COLO829 (cell line): ENCODE results near the gene HOXD8.

Experiments
- DNase-seq: peaks from one replicate; pipeline ENCODE4 v3.0.0; 2012; ENCODE audit warnings: low spot score

The HOXD8 gene

GRCh38 chr2:176130957-176131847 is 1.7 kb downstream of the HOXD8 start:
- DNase-seq = no peak

- DNase-seq = no peak
Measured at GRCh38 chr2:176131848-176132158, 2.3 kb downstream of the HOXD8 start.

GRCh38 chr2:176132205-176133171 is 3.0 kb downstream of the HOXD8 start:
- no peak for DNase-seq

- no peak for DNase-seq
Measured at GRCh38 chr2:176133389-176133788, 3.9 kb downstream of the HOXD8 start.

- no peak for DNase-seq
Measured at GRCh38 chr2:176134035-176134434, 4.5 kb downstream of the HOXD8 start.

GRCh38 chr2:176135035-176135440 is 5.5 kb downstream of the HOXD8 start:
- DNase-seq = no peak

- DNase-seq = no peak
Measured at GRCh38 chr2:176136374-176137251, 7.1 kb downstream of the HOXD8 start.

GRCh38 chr2:176137252-176137580 is 7.7 kb downstream of the HOXD8 start:
- DNase-seq = no peak

- DNase-seq = no peak
Measured at GRCh38 chr2:176137906-176138305, 8.4 kb downstream of the HOXD8 start.

GRCh38 chr2:176138526-176138922 is 9.0 kb downstream of the HOXD8 start:
- no peak for DNase-seq

GRCh38 chr2:176138923-176139660 is 9.6 kb downstream of the HOXD8 start:
- DNase-seq = peak; percentile 52

GRCh38 chr2:176139661-176140512 is 10.4 kb downstream of the HOXD8 start:
- no peak for DNase-seq

GRCh38 chr2:176140513-176141317 is 11.2 kb downstream of the HOXD8 start:
- peak; percentile 77 for DNase-seq

- DNase-seq = no peak
Measured at GRCh38 chr2:176142281-176142680, 12.8 kb downstream of the HOXD8 start.

- no peak for DNase-seq
Measured at GRCh38 chr2:176145085-176145969, 15.8 kb downstream of the HOXD8 start.

GRCh38 chr2:176146101-176146500 is 16.6 kb downstream of the HOXD8 start:
- DNase-seq = no peak

- DNase-seq = no peak
Measured at GRCh38 chr2:176146645-176147044, 17.1 kb downstream of the HOXD8 start.

GRCh38 chr2:176147210-176147799 is 17.8 kb downstream of the HOXD8 start:
- DNase-seq = no peak
